ENCODE results near the gene EDN3.
A peak's percentile ranks its signal among the peaks of the same experiment; 100 is the strongest.
"Not testable (repeated sequence)": the region's sequence is repeated elsewhere in the genome, so short reads cannot be mapped to it uniquely, and the experiment has no call there.

The EDN3 gene

DNA sequence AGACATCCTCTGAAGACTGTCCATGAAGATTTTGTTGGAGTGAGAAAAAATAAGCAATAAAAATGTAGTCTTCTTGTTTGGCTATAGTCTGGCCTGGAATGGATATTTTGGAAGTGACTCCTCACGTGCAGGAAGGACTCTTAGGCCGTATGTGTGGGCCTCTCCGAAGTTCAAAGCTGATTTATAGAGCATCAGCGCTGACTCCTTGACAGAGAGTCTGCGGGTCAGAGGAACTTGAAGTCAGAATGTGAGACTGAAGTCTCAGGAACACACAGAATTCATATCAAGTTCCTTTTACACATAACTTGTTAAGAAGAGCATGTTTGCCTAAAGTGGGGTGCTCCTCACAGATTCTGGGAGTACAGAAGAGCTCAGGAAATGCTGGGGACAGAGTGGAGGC lies 36.1 kb downstream of the EDN3 start:
- no peak for DNase-seq (ENCODE audit: low spot score)

GRCh38 chr20:59338444-59338843 lies 38.0 kb downstream of the EDN3 start:
- DNase-seq (ENCODE audit: low spot score), result not testable (repeated sequence)

DNA sequence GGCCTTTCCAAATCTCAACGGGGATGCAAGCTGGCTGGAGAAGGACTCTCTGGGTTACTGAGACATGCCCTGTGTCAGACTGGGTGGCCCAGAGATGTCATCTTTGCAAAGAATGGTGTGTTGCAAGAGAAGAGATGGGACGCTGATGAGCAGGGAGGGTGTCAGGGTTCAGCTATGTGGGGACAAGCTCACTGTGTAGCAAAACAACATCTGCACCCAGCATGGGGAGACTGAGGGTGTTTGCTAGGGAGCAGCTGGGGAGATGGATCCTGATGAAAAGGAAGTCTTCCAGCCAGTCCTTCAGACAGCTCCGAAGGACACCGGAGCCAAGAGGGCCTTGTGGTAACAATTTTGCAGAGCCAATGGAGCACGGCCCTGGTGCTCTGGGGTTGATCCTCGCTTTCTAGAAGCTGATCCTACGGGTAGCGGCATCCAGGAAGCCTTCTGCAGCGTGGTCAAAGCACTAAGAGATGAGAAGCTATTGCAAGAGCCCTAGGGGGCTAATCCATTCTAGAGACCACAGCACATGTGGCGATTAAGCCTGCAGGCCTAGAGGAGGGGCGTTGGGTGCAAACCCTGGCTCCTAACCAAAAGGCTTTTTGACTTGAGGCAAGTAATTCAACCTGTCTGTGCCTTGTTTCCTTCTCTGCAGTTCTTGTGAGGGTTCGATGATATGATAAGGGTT lies 39.9 kb downstream of the EDN3 start:
- DNase-seq (ENCODE audit: low spot score), result no peak

DNA sequence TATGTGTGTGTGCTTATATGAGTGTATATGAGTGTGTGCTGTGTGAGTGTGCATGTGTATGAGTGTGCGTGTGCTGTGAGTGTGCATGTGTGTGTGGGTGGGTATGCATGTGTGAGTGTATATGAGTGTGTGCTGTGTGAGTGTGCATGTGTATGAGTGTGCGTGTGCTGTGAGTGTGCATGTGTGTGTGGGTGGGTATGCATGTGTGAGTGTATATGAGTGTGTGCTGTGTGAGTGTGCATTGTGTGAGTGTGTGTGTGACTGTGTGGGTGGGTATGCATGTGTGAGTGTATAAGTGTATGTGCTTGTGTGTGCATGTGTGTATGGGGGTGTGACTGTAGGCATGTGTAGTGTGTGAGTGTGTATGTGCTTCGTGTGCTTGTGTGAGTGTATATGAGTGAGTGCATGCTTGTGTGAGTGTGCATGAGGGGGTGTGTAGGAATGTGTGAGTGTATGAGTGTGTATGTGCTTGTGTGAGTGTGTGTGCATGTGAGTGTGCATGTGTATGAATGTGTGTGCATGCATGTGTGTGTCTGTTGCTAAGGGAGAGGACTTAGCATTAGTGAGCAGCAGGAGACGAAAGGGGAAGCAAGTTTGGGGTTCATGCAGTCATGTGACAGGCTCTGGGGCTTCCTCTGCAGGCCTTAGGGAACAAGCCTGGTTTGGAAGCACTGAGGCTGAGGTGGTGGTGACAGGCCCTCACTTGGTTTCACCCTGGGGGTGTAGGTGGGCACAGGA lies 41.0 kb downstream of the EDN3 start:
- DNase-seq (ENCODE audit: low spot score), result not testable (repeated sequence)

DNA sequence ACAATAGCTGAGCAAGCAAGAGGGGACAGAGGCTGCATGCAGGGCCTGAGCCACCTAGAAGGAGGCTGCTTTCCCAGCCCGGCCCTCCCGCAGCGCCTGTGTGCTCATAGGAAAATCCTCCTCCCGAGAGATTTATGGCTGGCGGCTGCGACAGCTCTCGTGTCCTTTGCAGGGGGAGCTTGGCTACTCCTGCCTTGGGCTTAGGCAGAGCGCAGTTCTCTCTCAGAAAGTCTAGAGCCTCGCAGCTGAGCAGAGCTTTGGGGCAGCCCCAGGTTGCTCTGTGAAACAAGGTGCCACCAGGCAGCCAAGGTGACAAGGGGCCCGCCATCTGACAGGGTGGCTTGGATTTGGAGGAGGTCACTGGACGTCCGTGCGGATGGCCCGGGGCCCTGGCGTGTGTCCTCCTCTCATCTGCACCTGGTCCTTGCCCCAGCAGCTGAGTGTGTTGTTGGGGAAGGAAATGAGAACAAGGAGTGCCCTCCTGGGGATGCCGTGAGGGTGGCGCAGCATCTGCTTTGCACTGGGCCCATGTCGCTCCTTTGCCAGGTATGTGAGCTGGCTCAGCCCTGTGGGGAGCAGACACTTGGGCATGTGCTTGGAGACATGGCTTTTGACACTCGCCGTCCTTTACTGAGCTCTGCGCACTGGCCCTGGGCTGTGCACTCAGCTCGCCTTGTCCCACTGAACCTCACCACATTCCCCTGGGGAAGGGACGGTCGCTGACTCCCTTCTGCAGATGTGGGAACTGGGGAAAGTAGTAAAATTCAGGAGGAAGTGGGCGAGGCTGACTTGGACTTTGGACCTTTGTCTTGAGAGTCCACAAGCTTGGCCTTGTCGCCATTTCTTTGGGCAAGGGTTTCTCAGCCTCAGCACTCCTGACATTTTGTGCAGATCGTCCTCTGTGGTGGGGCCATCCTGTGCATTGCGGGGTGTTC lies 41.9 kb downstream of the EDN3 start:
- peak; percentile 66 for DNase-seq (ENCODE audit: low spot score)

GRCh38 chr20:59346061-59346460 lies 45.6 kb downstream of the EDN3 start:
- DNase-seq (ENCODE audit: low spot score), result no peak

GRCh38 chr20:59349277-59349676 lies 48.9 kb downstream of the EDN3 start:
- DNase-seq (ENCODE audit: low spot score), result no peak

DNA sequence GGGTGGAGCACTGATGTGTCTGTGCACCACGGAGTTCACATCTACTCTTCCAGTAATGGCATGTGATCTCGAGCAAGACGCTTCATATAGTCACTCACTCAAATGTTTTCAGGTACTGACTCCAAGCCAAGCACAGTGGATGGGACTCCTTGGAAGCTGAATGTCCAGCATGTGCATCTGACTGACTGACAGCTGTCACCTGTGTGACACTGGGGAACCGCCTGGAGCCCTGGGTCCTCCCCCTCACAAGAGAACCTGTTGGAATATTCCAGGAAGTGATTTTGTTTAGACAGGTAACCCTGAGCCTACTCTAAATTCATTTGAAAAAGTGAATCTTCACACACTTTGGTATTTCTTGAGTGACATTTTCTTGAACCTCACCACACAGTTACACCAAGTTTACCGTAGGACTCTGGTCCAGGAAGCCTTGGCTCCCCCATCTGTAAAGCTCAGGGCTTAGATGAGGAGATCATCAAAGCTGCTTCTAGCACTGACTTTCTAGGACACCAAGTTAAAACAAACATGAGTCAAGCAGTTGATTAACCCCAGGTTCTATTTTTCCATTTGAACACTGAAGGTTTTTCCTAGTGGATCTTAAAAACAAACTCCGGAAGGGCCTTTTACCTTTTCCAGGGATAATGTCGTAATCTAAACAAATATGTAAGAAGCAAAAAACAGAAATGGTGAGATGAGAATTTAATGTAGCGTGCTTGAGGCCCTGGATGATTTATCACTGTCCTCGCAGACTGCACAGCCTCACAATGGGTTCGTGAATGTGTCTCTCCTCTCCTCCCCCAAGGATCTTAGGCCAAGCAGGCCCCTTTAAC lies 50.1 kb downstream of the EDN3 start:
- DNase-seq (ENCODE audit: low spot score), result no peak

- no peak for DNase-seq (ENCODE audit: low spot score)
These were observed 51.0 kb downstream of the EDN3 start for GRCh38 chr20:59351157-59352040.

DNA sequence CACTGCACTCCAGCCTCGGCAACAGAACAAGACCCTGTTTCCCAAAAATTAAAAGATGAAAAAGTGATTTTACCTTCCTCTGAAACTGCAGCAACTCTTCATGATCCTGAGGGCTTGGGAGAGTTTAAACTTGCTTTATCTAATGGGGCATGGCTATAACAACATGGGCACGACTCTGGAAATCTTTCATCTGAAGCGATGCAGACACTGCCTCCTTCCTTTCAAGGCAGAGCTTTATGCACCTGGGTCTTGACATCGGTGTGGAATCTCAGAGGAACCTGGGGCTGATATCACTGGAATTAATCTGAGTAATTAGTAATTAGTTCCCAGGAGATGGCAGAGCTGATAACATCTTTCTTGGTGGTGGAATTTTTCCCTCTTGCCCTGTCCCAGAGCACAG lies 52.1 kb downstream of the EDN3 start:
- DNase-seq (ENCODE audit: low spot score), result no peak

DNA sequence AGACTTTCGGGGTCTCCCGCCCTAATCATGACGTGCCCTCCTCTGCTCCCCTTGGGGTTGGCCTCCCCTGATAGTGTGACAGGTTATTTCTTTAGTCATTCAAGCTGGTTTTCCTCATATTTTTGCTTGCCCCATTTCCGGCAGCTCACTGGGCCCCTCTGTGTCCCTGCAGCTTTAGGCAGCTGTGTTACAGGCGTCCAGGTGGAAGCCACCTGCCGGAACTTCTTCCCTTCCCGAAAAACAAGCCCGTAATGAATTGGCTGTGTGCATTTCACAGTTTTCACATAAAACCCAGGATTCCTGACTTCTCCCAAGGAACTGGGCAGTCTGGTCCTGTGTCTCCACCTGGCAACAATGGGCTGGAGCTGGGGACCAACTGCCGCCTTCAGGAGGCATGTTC lies 52.6 kb downstream of the EDN3 start:
- no peak for DNase-seq (ENCODE audit: low spot score)

- no peak for DNase-seq (ENCODE audit: low spot score)
These were observed 54.0 kb downstream of the EDN3 start for GRCh38 chr20:59354460-59354859.

DNA sequence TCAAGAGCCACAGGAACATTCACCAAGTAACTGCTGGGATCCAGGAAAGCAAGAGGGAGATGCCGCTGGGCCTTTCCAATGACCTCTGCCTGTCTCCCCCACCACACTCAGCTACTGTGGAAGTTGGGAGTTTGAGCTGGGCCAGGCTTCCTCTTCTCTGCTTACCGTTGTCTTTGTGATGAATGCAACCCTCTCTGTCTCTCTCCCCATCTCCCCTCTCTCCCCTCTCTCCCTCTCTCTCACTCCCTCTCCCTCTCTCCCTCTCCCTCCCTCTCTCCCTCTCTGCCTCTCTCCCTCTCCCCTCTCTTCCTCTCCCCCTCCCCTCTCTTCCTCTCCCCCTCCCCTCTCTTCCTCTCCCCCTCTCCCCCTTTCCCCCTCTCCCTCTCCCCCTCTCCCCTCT lies 54.8 kb downstream of the EDN3 start:
- no peak for DNase-seq (ENCODE audit: low spot score)

- no peak for DNase-seq (ENCODE audit: low spot score)
These were observed 56.3 kb downstream of the EDN3 start for GRCh38 chr20:59356662-59357165.

DNA sequence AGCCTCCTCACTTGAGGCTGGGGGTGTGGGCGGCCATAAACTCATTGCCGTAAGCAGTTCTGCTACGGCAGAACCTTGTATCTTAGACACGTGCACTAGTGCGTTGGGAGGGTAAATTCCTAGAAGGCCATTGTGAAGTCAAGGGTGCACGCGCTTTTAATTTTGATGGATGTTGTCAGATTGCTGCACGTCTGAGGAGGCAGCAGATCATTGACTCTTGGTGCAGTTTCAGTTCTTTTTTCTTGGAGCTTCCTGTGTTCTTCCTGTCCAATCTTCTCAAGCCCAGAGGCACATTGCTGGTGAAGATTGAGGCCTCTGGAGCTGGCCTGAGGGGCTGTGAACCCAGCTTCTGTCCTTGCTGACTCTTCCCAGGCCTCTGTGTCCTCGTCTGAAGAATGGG lies 58.4 kb downstream of the EDN3 start:
- DNase-seq (ENCODE audit: low spot score), result not testable (repeated sequence)

- DNase-seq (ENCODE audit: low spot score), result no peak
These were observed 59.7 kb downstream of the EDN3 start for GRCh38 chr20:59359906-59360725.

GRCh38 chr20:59360934-59361333 lies 60.5 kb downstream of the EDN3 start:
- no peak for DNase-seq (ENCODE audit: low spot score)

DNA sequence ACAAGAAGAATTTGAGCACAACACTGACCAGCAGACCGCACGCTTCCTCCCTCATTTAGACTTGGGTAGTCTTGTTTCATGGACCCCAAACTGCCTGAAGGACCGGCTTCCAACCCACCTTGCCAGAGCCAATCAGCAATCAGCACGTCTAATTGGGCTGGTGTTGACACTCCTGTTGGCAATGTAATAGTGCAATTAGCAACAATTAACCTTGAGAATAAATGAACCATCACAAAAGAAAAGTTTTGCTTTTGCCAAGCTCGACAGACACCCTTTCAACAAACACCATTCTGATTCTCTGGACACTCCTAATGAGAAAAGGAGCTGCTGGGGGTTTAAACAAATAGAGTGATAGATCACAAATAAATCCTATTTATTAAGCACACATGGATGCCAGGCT lies 61.0 kb downstream of the EDN3 start:
- DNase-seq (ENCODE audit: low spot score), result no peak

- DNase-seq (ENCODE audit: low spot score), result no peak
These were observed 62.7 kb downstream of the EDN3 start for GRCh38 chr20:59363101-59363500.

DNA sequence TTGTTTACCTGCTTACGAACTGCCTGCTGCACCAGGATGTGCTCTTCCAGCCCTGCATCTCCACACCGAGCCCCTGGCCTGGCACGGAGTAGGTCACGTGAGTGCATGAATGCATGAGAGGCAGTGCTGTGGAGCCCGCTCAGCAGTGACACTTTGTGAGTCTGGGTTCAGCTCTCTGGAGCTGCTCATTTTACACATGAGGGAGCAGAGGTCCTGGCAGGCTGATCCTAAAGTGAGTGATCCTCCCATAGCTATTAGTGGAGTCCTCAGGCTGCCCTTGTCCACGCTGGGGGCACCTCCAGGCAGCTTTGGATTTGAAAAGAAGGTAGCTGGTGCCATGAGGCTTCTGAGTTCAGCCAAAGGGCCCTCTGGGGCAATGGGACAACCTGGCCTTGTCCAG lies 64.2 kb downstream of the EDN3 start:
- no peak for DNase-seq (ENCODE audit: low spot score)

Measured in D341Med (cell line).